Occipital lobe (tissue), 2 donors: Measurements from ENCODE around the gene CKMT2. TPM values are rescaled to one million over a fixed set of nuclear protein-coding genes. Genes with fewer than 3 reads are reported as not detected.

ENCODE experiments used
- DNase-seq: peaks from one replicate; lab custom pipeline; 2025; lab: John Stamatoyannopoulos, UW
- total RNA-seq: library from RNA; depleted of rRNA; stranded (reverse); fragments of >200 nt; gene quantifications from one replicate; pipeline ENCODE4 v1.2.3, GENCODE V29; 2014

CKMT2 gene
- total RNA-seq, 1 donor from 2014 or later = 1.2 TPM

GRCh38 chr5:81214848-81215247, 18.3 kb upstream of the CKMT2 start:
- no peak for DNase-seq

DNA sequence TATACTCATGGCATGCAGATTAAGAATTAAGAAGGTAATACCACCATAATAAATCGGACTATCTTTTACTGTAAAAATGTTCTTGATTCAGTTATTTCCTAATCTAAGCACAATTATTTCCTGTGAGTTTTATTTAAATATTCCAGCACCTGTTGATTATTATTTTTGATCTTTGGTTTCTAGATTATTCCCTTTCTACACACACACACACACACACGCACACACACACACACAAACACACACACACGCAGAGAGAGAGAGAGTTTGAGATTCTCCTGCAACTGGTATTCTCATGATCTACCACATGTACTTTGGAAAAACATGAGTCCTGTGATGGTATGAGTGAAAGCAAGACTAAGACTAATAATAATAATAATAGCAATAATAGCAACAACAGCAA, 17.0 kb upstream of the CKMT2 start:
- no peak for DNase-seq

GRCh38 chr5:81219389-81219788, 13.7 kb upstream of the CKMT2 start:
- DNase-seq = no peak

DNA sequence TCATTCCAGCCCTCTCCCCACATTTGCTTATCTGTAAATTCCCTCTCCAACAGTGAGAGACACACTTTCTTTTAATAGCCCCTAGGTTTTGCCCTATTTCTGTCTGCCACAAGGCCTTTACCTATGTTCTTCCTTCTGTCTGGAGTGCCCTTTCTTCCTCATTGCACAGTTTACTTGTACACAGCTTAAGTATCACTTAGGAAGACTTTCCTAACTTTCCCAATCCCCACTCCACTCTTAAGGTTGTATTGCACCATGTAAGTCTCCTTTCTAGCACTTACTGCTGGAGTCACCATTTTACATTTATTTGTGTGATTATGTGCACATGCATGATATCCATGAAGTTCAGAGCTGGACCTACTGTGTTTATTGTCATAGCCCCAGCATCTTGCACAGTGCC, 10.8 kb upstream of the CKMT2 start:
- no peak for DNase-seq

GRCh38 chr5:81225463-81225862, 7.7 kb upstream of the CKMT2 start:
- DNase-seq = no peak

- no peak for DNase-seq
These were observed 6.8 kb upstream of the CKMT2 start for GRCh38 chr5:81226286-81226685.

DNA sequence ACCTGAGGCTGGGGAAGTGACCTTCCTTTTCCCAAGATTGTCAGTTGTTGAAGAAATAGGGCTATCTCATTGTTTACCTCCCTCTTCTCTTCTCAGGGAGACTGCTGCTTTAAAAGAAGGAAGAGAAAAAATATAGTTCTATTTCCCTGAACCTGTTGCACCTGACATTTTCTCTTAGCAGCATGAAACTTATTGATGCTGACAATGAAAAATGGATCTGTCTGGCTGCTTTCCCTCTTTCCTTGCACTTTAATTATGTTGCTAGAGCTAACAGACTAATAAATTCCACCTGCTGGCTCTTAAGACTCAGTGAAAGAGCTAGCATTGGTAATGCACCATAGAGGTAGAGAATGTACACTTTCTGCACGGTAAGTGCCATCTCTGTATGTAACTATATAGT, 6.2 kb upstream of the CKMT2 start:
- no peak for DNase-seq

DNA sequence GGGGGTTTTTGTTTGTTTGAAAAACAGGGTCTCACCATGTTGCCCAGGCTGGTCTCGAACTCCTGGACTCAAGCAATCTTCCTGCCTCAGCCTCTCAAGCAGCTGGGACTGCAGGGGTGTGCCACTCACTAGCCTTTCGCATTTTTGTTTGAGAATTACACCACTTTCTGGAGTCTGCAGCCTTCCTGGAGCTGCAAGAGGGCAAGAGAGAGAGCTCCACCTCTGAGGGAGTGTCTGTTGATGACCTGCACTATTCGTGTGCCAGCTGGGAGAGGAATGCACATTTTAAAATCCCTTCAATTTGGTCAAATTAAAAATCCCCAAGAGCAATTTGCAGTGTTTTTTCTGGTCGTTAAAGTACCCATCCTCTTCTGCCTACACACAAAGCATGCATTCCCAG, 5.0 kb upstream of the CKMT2 start:
- no peak for DNase-seq

GRCh38 chr5:81230416-81230815, 2.7 kb upstream of the CKMT2 start:
- no peak for DNase-seq

GRCh38 chr5:81232464-81233079, 550 bp upstream of the CKMT2 start:
- peak; percentile 24 for DNase-seq

DNA sequence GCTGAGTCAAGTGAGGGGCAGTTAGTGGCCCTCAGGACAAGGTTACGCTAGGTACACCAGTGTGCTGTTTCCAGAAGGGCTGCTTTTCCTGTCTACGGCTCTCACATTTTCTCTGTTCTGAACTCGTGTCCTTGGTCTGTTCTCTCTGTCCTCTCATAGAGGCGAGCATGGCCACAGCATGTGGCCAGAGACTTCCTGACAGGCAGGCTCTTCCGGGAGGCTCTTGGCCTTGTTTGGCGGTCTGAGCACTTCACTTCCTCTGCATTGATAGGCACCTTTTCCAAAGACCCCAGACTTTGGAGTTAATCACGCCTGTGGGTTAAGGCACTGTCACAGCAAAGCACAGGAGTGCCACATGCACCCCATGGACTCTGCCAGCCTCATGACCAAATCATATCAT, 1.2 kb downstream of the CKMT2 start:
- no peak for DNase-seq

DNA sequence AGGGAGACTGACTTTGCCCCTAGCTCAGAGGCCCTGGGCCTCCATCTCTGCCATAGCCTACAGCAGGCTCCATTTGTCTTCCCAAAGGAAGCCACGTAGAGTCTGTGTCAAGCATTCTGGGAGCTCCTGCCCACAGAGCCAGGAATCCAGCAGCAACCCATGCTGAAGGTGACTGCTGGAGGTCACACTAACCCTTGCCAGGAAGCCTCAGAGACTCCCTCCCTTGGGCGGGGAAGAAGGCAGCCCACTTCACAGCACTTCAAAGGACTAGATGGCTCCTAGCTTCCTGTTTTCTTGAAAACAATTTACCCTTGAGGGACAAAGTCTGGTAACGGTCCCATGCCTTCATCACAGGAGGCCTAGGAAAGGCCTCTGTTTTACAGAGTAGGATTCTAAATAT, 1.7 kb downstream of the CKMT2 start:
- no peak for DNase-seq

- no peak for DNase-seq
These were observed 2.4 kb downstream of the CKMT2 start for GRCh38 chr5:81235287-81236072.

DNA sequence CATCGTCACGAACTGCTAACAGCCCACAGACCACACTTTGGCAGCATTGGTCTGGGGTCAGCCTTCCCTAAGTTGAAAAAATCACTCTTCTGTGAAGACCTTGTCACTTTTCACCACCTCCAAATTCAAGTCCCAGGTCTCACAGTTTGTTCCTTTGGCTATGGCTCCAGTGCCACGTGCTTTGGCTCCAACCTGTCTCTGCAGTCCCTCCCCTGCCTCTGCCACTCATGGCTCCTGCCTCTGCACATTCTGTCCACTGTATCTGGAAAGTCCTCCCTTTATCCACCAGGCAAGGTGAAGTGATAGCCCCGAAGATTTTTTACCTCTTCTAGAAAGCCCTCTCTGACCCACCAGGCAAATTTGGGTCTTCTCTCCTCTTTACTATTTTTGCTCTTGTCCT, 5.3 kb downstream of the CKMT2 start:
- DNase-seq = no peak

GRCh38 chr5:81239613-81240012, 6.5 kb downstream of the CKMT2 start:
- no peak for DNase-seq

- DNase-seq = no peak
These were observed 7.9 kb downstream of the CKMT2 start for GRCh38 chr5:81241001-81241400.

- DNase-seq = no peak
These were observed 9.0 kb downstream of the CKMT2 start for GRCh38 chr5:81241961-81242648.

- DNase-seq = no peak
These were observed 9.8 kb downstream of the CKMT2 start for GRCh38 chr5:81242906-81243436.

DNA sequence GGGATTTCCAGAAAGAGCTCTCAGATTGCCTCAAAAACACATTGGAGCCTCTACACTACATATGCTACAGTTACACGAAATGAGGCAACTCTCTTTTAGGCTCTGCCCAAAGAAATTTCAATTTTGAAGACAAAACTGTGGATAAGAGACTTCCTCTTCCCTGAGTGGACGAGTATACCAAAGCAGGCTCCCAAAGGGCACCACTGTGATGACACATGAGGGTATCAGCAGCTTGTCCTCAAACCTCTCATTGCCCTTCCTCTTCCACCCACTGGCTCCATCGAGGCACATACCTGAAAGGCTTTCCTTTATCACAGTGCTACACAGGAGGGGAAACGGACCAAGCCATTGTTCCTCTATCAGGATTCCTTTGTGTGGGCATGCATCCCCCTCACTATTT, 11.3 kb downstream of the CKMT2 start:
- DNase-seq = no peak

GRCh38 chr5:81245871-81246235, 12.7 kb downstream of the CKMT2 start:
- no peak for DNase-seq

GRCh38 chr5:81246697-81247096, 13.6 kb downstream of the CKMT2 start:
- no peak for DNase-seq

- no peak for DNase-seq
These were observed 14.4 kb downstream of the CKMT2 start for GRCh38 chr5:81247441-81247972.
